ENCODE measurements around the gene COPE. TPM values are rescaled to one million over a fixed set of nuclear protein-coding genes. Genes with fewer than 3 reads are reported as not detected.
A peak's percentile ranks its signal among the peaks of the same experiment; 100 is the strongest.

Gene COPE
- total RNA-seq, 1 donor from 2014 or later = 213 TPM

GRCh38 chr19:18851673-18852325, 67.4 kb downstream of the COPE start:
- Mint-ChIP-seq H3K4me3 (ENCODE audit: unreplicated experiment) (no peak overlapping the region), H3K36me3 (ENCODE audit: low read depth, unreplicated experiment) (peaks cover 64% of the 10 kb centered on the region), H3K27ac (ENCODE audit: unreplicated experiment) (no peak overlapping the region), H3K4me1 (ENCODE audit: unreplicated experiment) (peaks cover 5% of the 10 kb centered on the region), H3K9me3 (ENCODE audit: unreplicated experiment) (no peaks in the 10 kb centered on the region), H3K27me3 (ENCODE audit: unreplicated experiment) (peaks cover 8% of the 10 kb centered on the region)
- no peak for DNase-seq (ENCODE audit: low spot score)
- TF ChIP-seq, protein P1, sequence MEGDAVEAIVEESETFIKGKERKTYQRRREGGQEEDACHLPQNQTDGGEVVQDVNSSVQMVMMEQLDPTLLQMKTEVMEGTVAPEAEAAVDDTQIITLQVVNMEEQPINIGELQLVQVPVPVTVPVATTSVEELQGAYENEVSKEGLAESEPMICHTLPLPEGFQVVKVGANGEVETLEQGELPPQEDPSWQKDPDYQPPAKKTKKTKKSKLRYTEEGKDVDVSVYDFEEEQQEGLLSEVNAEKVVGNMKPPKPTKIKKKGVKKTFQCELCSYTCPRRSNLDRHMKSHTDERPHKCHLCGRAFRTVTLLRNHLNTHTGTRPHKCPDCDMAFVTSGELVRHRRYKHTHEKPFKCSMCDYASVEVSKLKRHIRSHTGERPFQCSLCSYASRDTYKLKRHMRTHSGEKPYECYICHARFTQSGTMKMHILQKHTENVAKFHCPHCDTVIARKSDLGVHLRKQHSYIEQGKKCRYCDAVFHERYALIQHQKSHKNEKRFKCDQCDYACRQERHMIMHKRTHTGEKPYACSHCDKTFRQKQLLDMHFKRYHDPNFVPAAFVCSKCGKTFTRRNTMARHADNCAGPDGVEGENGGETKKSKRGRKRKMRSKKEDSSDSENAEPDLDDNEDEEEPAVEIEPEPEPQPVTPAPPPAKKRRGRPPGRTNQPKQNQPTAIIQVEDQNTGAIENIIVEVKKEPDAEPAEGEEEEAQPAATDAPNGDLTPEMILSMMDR (IDR thresholded peaks at IDR 0.05; ENCODE audit: unreplicated experiment) = no peak

- Mint-ChIP-seq H3K27ac (ENCODE audit: unreplicated experiment) (no peak overlapping the region), H3K4me3 (ENCODE audit: unreplicated experiment) (no peak overlapping the region), H3K36me3 (ENCODE audit: low read depth, unreplicated experiment) (peaks cover 55% of the 10 kb centered on the region), H3K9me3 (ENCODE audit: unreplicated experiment) (no peaks in the 10 kb centered on the region), H3K27me3 (ENCODE audit: unreplicated experiment) (peaks cover 10% of the 10 kb centered on the region), H3K4me1 (ENCODE audit: unreplicated experiment) (peaks cover 5% of the 10 kb centered on the region)
- TF ChIP-seq, protein P1 (IDR thresholded peaks at IDR 0.05; ENCODE audit: unreplicated experiment) = no peak
- DNase-seq (ENCODE audit: low spot score) = no peak
Measured at GRCh38 chr19:18850471-18851375, 68.5 kb downstream of the COPE start.

DNA sequence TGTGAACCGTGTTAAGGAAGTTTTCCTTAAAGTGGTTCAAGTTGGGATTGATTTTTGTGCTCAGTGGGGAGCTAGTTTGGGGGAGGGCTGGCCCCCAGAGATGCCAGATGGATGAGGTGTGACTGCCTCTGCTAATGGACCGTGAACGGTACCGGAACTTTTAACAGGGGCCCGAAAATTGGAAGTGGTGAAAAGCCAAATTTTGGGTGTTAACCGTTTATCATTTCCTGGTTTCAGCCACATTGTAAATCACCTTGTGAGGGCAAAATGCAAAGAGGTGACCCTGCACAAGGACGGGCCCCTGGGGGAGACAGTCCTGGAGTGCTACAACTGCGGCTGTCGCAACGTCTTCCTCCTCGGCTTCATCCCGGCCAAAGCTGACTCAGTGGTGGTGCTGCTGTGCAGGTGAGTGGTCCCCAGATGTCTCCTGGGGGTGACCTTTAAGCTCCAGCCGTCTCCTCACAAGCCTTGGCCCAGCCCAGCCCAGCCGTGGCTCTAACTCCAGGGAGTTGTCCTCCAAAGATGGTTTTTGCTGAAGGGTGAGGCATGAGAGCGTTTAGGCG, 69.3 kb downstream of the COPE start:
- Mint-ChIP-seq H3K4me1 (ENCODE audit: unreplicated experiment) (peaks cover 5% of the 10 kb centered on the region), H3K27me3 (ENCODE audit: unreplicated experiment) (peaks cover 10% of the 10 kb centered on the region), H3K4me3 (ENCODE audit: unreplicated experiment) (no peak overlapping the region), H3K9me3 (ENCODE audit: unreplicated experiment) (no peaks in the 10 kb centered on the region), H3K36me3 (ENCODE audit: low read depth, unreplicated experiment) (peaks cover 52% of the 10 kb centered on the region), H3K27ac (ENCODE audit: unreplicated experiment) (peak overlapping the region; percentile 67)
- DNase-seq (ENCODE audit: low spot score) = no peak
- TF ChIP-seq, protein P1 (IDR thresholded peaks at IDR 0.05; ENCODE audit: unreplicated experiment) = no peak

Other genes with a start within 250 kb of the COPE start
- 17.5 TPM for gene CRTC1, start 235.7 kb downstream of the COPE start, total RNA-seq (ENCODE audit: unreplicated experiment)
- gene COMP, start 128.1 kb downstream of the COPE start, total RNA-seq (ENCODE audit: unreplicated experiment) = not detected
- gene UPF1, start 87.4 kb downstream of the COPE start, total RNA-seq (ENCODE audit: unreplicated experiment) = 69.8 TPM
- gene CERS1, start 23.2 kb downstream of the COPE start, total RNA-seq (ENCODE audit: unreplicated experiment) = 15.7 TPM
- gene DDX49, start 328 bp upstream of the COPE start, total RNA-seq (ENCODE audit: unreplicated experiment) = 33.7 TPM
- 222 TPM for gene HOMER3, start 21.8 kb upstream of the COPE start, total RNA-seq (ENCODE audit: unreplicated experiment)
- gene SUGP2, start 114.1 kb upstream of the COPE start, total RNA-seq (ENCODE audit: unreplicated experiment) = 109 TPM
- gene ARMC6, start 114.2 kb upstream of the COPE start, total RNA-seq (ENCODE audit: unreplicated experiment) = 25.9 TPM
- 7.5 TPM for gene SLC25A42, start 144.6 kb upstream of the COPE start, total RNA-seq (ENCODE audit: unreplicated experiment)
- gene TMEM161A, start 219.1 kb upstream of the COPE start, total RNA-seq (ENCODE audit: unreplicated experiment) = 25.1 TPM

Data from endothelial cell (in vitro differentiated cells).